Endothelial cell of umbilical vein (primary cell): ENCODE measurements around the gene MCU. TPM values are rescaled to one million over a fixed set of nuclear protein-coding genes. Genes with fewer than 3 reads are reported as not detected.

Source experiments
- BruUV-seq: library from RNA; stranded (reverse); fragments of 400-500 nt; replicated peaks from 2 replicates; lab custom pipeline; 2021; lab: Mats Ljungman, UMichigan
- CTCF ChIA-PET: fragments of 300-600, 350-600 bp; sonication (Branson Sonifier 250); formaldehyde crosslinking; loops from one replicate; lab custom pipeline; 2021; ENCODE audit warnings: antibody characterized with exemption, inconsistent platforms; lab: Charles Lee
- POLR2A ChIA-PET: fragments of 300-600, 350-600 bp; sonication (Branson Sonifier 250); formaldehyde crosslinking; loops from one replicate; lab custom pipeline; 2021; ENCODE audit warnings: antibody characterized with exemption, inconsistent platforms; lab: Charles Lee
- DNase-seq: peaks from one replicate; pipeline ENCODE4 v3.0.0-alpha.2; 2011; ENCODE audit warnings: low read depth, low spot score
- FAIRE-seq: peaks from 2 replicates; lab custom pipeline; 2011; peaks lifted over from hg19 to GRCh38; lab: Jason Lieb, UNC
- H2AFZ ChIP-seq: 2 replicates; pipeline ENCODE4 v1.6.0; 2012; ENCODE audit warnings: low read depth, low read length, control low read depth, inconsistent platforms
- H3K27ac ChIP-seq: 2 replicates; pipeline ENCODE4 v1.5.1; 2011; ENCODE audit warnings: low read depth, mild to moderate bottlenecking, control low read depth, low read length, moderate library complexity; ENCODE audit not compliant: insufficient read depth
- H3K27me3 ChIP-seq, 2 experiments: 2 replicates each; pipeline versions ENCODE4 v1.6.0 to v1.6.1; 2011; ENCODE audit warnings: low read length in 2 of 2, mixed read lengths in 1 of 2; ENCODE audit not compliant: control insufficient read depth in 2 of 2, insufficient read depth in 2 of 2
- H3K36me3 ChIP-seq, 2 experiments: 2 replicates in 1 of 2; 3 replicates in 1 of 2; pipeline ENCODE4 v1.5.1; 2011; ENCODE audit warnings: low read length in 2 of 2, mild to moderate bottlenecking in 1 of 2, moderate library complexity in 1 of 2; ENCODE audit not compliant: control insufficient read depth in 2 of 2, insufficient read depth in 2 of 2; ENCODE audit errors: extremely low read depth in 1 of 2
- H3K4me1 ChIP-seq: 3 replicates; pipeline ENCODE4 v1.5.1; 2011; ENCODE audit warnings: mild to moderate bottlenecking, low read length; ENCODE audit not compliant: control insufficient read depth, insufficient read depth; ENCODE audit errors: extremely low read depth
- H3K4me2 ChIP-seq: 2 replicates; pipeline ENCODE4 v1.6.1; 2011; ENCODE audit warnings: low read length, control low read depth, mixed read lengths; ENCODE audit not compliant: insufficient read depth
- H3K4me3 ChIP-seq, 3 experiments: fragments of 200-600 bp in 1 of 3; sonication (generic), shearing (Covaris generic) in 1 of 3; replicated peaks in 1 of 3; 2 replicates each; pipeline ENCODE4 v1.5.1; 2011 to 2016; ENCODE audit warnings: control low read depth in 3 of 3, low read length in 3 of 3, mild to moderate bottlenecking in 2 of 3, inconsistent platforms in 1 of 3, low read depth in 1 of 3, moderate library complexity in 1 of 3; ENCODE audit not compliant: insufficient read depth in 1 of 3
- H3K79me2 ChIP-seq: 2 replicates; pipeline ENCODE4 v1.6.0; 2012; ENCODE audit warnings: low read length, inconsistent platforms; ENCODE audit not compliant: control insufficient read depth, insufficient read depth
- H3K9ac ChIP-seq: replicated peaks from 2 replicates; pipeline ENCODE3; 2011; ENCODE audit warnings: low read length, control low read depth; ENCODE audit not compliant: insufficient read depth; ENCODE audit errors: extremely low read depth
- H3K9me1 ChIP-seq: replicated peaks from 3 replicates; pipeline ENCODE4 v1.6.0; 2011; ENCODE audit warnings: mild to moderate bottlenecking, low read length; ENCODE audit not compliant: control insufficient read depth, insufficient read depth; ENCODE audit errors: extremely low read depth
- H3K9me3 ChIP-seq: replicated peaks from 2 replicates; pipeline ENCODE4 v1.5.1; 2012; ENCODE audit warnings: low read length, inconsistent platforms; ENCODE audit not compliant: control insufficient read depth, insufficient read depth
- H4K20me1 ChIP-seq: replicated peaks from 2 replicates; pipeline ENCODE3; 2011; ENCODE audit warnings: mild to moderate bottlenecking, low read length; ENCODE audit not compliant: control insufficient read depth, insufficient read depth; ENCODE audit errors: extremely low read depth
- EZH2 ChIP-seq: IDR thresholded peaks from 2 replicates; pipeline ENCODE4 v1.6.1; 2012; ENCODE audit warnings: borderline replicate concordance, low read depth, mild to moderate bottlenecking, moderate library complexity, low read length, inconsistent platforms; ENCODE audit not compliant: severe bottlenecking
- FOS ChIP-seq: IDR thresholded peaks from 2 replicates; pipeline ENCODE4 v1.6.1; 2011; ENCODE audit warnings: mild to moderate bottlenecking, low read length, moderate library complexity, borderline replicate concordance; ENCODE audit not compliant: insufficient read depth
- GATA2 ChIP-seq: IDR thresholded peaks from 2 replicates; pipeline ENCODE4 v1.7.0; 2011; ENCODE audit warnings: low read depth, mild to moderate bottlenecking, moderate library complexity, mixed read lengths, low read length; ENCODE audit not compliant: insufficient read length, insufficient read depth
- JUN ChIP-seq: IDR thresholded peaks from 2 replicates; pipeline ENCODE4 v1.6.1; 2011; ENCODE audit warnings: borderline replicate concordance, low read depth; ENCODE audit not compliant: insufficient read length, insufficient read depth
- MYC ChIP-seq: IDR thresholded peaks from one replicate; pipeline ENCODE4 v1.6.1; 2011; ENCODE audit warnings: mild to moderate bottlenecking, low read depth, low read length
- POLR2A ChIP-seq: IDR thresholded peaks from 2 replicates; pipeline ENCODE4 v1.6.1; 2012; ENCODE audit warnings: low read depth, mild to moderate bottlenecking, control low read depth, low read length
- POLR2AphosphoS5 ChIP-seq: IDR thresholded peaks from 2 replicates; pipeline ENCODE4 v1.6.1; 2012; ENCODE audit warnings: low read depth, mild to moderate bottlenecking, control low read depth, low read length, moderate library complexity; ENCODE audit not compliant: insufficient read depth
- dilution Hi-C: fragments of 300-500 bp; cut with MboI; formaldehyde crosslinking; loops from one replicate; pipeline ENCODE4 v1.15.0; 2019; ENCODE audit warnings: low sequenced_read_pairs; ENCODE audit not compliant: extremely low pct_ligation_motif_present
- intact Hi-C: fragments of 100-400 bp; cut with micrococcal nuclease; formaldehyde crosslinking; loops from one replicate; pipeline ENCODE4 v1.10.0; 2022
- polyA plus RNA-seq, 4 experiments: library from polyadenylated mRNA; depleted of rRNA in 3 of 4; stranded (reverse) in 3 of 4; unstranded in 1 of 4; fragments of >200 nt; gene quantifications; 2 replicates each; pipeline versions ENCODE4 v1.2.1 to v1.2.3, GENCODE V29; 2011 to 2012; ENCODE audit warnings: missing spikeins in 1 of 4
- total RNA-seq: library from RNA; stranded (reverse); gene quantifications from 2 replicates; pipeline ENCODE4 v1.2.3, GENCODE V29; 2021
- TF ChIP-seq, protein P1 (sequence below): IDR thresholded peaks from 2 replicates; pipeline ENCODE4 v1.6.1; 2011; ENCODE audit not compliant: insufficient read depth, insufficient read length
- TF ChIP-seq, protein P2 (sequence below), 2 donors: IDR thresholded peaks; 1 replicate in 1 of 2; 2 replicates in 1 of 2; pipeline ENCODE4 v1.5.1; 2011; ENCODE audit warnings: low read length in 2 of 2, mild to moderate bottlenecking in 2 of 2, moderate library complexity in 2 of 2, control low read depth in 1 of 2, inconsistent platforms in 1 of 2, low read depth in 1 of 2; ENCODE audit not compliant: insufficient read depth in 1 of 2; ENCODE audit errors: extremely low read depth in 1 of 2

The MCU gene
- total and polyA plus RNA-seq, 2 donors (not counting 3 experiments of a cell fraction or from before 2014, with no cell fraction given), result 25.2 to 37.2 TPM

DNA sequence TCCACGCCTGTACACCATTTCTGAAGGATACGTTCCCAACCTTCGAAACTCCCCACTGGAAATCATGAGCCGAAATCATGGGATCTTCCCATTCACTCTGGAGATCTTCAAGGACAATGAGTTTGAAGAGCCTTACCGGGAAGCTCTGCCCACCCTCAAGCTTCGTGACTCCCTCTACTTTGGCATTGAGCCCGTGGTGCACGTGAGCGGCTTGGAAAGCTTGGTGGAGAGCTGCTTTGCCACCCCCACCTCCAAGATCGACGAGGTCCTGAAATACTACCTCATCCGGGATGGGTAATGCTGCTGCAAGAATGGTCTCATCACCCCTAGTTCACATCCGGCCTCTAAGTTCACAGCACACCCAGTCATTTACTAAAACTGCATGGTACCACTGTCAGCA lies 232.4 kb downstream of the MCU start:
- Histone ChIP-seq H3K9me1 (no peaks in the 10 kb centered on the region), H4K20me1 (no peaks in the 10 kb centered on the region), H3K4me2 (no peak overlapping the region), H3K9ac (no peak overlapping the region), H3K27ac (no peak overlapping the region), H3K4me3 (no peak overlapping the region), H3K27me3 (peaks cover 0 to 6% of the 10 kb centered on the region in 2 experiments), H3K9me3 (no peaks in the 10 kb centered on the region), H2AFZ (no peak overlapping the region), H3K79me2 (no peaks in the 10 kb centered on the region), H3K4me1 (no peaks in the 10 kb centered on the region), H3K36me3 (no peaks in the 10 kb centered on the region)
- intact Hi-C loops (no loop called here), dilution Hi-C loops (no loop called here)
- FAIRE-seq (no peak), DNase-seq (no peak)
- BruUV-seq, result no TSS peak
- CTCF ChIA-PET, result no interaction called here
- POLR2A ChIA-PET, result no interaction called here
- TF ChIP-seq GATA2 (no peak), EZH2 (no peak), FOS (no peak), MYC (no peak)
- TF ChIP-seq, protein P1, sequence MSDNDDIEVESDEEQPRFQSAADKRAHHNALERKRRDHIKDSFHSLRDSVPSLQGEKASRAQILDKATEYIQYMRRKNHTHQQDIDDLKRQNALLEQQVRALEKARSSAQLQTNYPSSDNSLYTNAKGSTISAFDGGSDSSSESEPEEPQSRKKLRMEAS, result no peak

GRCh38 chr10:72925951-72926465 lies 234.1 kb downstream of the MCU start:
- CTCF ChIA-PET, result no interaction called here
- no peak for FAIRE-seq
- POLR2A ChIA-PET, result no interaction called here

More at GRCh38 chr10:72925951-72926465, 234.1 kb downstream of the MCU start:
- Histone ChIP-seq H4K20me1 (no peaks in the 10 kb centered on the region), H3K4me2 (no peak overlapping the region), H3K27me3 (peaks cover 0 to 4% of the 10 kb centered on the region in 2 experiments), H3K36me3 (no peaks in the 10 kb centered on the region), H3K9ac (no peak overlapping the region), H3K79me2 (no peaks in the 10 kb centered on the region), H3K9me1 (no peaks in the 10 kb centered on the region), H2AFZ (no peak overlapping the region), H3K4me1 (no peaks in the 10 kb centered on the region), H3K9me3 (no peaks in the 10 kb centered on the region), H3K27ac (no peak overlapping the region), H3K4me3 (no peak overlapping the region)
- TF ChIP-seq POLR2A (no peak), FOS (no peak), MYC (no peak), GATA2 (no peak), POLR2AphosphoS5 (no peak), EZH2 (no peak), JUN (no peak)
- TF ChIP-seq, protein P1, result no peak
- TF ChIP-seq, protein P2, sequence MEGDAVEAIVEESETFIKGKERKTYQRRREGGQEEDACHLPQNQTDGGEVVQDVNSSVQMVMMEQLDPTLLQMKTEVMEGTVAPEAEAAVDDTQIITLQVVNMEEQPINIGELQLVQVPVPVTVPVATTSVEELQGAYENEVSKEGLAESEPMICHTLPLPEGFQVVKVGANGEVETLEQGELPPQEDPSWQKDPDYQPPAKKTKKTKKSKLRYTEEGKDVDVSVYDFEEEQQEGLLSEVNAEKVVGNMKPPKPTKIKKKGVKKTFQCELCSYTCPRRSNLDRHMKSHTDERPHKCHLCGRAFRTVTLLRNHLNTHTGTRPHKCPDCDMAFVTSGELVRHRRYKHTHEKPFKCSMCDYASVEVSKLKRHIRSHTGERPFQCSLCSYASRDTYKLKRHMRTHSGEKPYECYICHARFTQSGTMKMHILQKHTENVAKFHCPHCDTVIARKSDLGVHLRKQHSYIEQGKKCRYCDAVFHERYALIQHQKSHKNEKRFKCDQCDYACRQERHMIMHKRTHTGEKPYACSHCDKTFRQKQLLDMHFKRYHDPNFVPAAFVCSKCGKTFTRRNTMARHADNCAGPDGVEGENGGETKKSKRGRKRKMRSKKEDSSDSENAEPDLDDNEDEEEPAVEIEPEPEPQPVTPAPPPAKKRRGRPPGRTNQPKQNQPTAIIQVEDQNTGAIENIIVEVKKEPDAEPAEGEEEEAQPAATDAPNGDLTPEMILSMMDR (IDR thresholded peaks at IDR 0.05; ENCODE audit: extremely low read depth in 1 of 2, insufficient read depth in 1 of 2, low read depth in 1 of 2, low read length in 2 of 2), result no peak
- BruUV-seq, result no TSS peak
- DNase-seq, result no peak
- intact Hi-C loops (no loop called here), dilution Hi-C loops (no loop called here)
